HepG2 (cell line): Measurements from ENCODE around the gene PPP2R5D. TPM values are rescaled to one million over a fixed set of nuclear protein-coding genes. Genes with fewer than 3 reads are reported as not detected.

Source experiments
- FOXO1 ChIP-seq: sonication (generic); formaldehyde crosslinking; IDR thresholded peaks from 2 replicates; pipeline ENCODE4 v1.4.0; 2020; ENCODE audit warnings: missing genetic modification reagents
- HCFC1 ChIP-seq: fragments of 150-350 bp; IDR thresholded peaks from 2 replicates; pipeline ENCODE4 v1.6.1; 2014; ENCODE audit warnings: low read depth, low read length
- PHF21A ChIP-seq: sonication (generic); formaldehyde crosslinking; IDR thresholded peaks from 2 replicates; pipeline ENCODE4 v1.5.0; 2020; ENCODE audit warnings: mild to moderate bottlenecking, missing genetic modification reagents
- WIZ ChIP-seq: sonication (generic); formaldehyde crosslinking; IDR thresholded peaks from 2 replicates; pipeline ENCODE4 v1.5.1; 2020; ENCODE audit warnings: mild to moderate bottlenecking, missing genetic modification reagents
- ZNF121 ChIP-seq: sonication (generic); formaldehyde crosslinking; IDR thresholded peaks from 2 replicates; pipeline ENCODE4 v1.5.0; 2020; ENCODE audit warnings: mild to moderate bottlenecking, missing genetic modification reagents
- ZNF367 ChIP-seq: sonication (generic); formaldehyde crosslinking; IDR thresholded peaks from 2 replicates; pipeline ENCODE4 v1.4.0; 2020; ENCODE audit warnings: missing genetic modification reagents, borderline replicate concordance
- ZNF446 ChIP-seq: sonication (generic); formaldehyde crosslinking; IDR thresholded peaks from 2 replicates; pipeline ENCODE4 v1.5.0; 2020; ENCODE audit warnings: mild to moderate bottlenecking, missing genetic modification reagents
- ZNF547 ChIP-seq: sonication (generic); formaldehyde crosslinking; IDR thresholded peaks from 2 replicates; pipeline ENCODE4 v1.5.1; 2020; ENCODE audit warnings: mild to moderate bottlenecking, missing genetic modification reagents
- ZNF564 ChIP-seq: sonication (generic); formaldehyde crosslinking; IDR thresholded peaks from 2 replicates; pipeline ENCODE4 v1.8.1; 2023; ENCODE audit warnings: mild to moderate bottlenecking, missing genetic modification reagents
- ZNF619 ChIP-seq: sonication (generic); formaldehyde crosslinking; IDR thresholded peaks from 2 replicates; pipeline ENCODE4 v1.4.0; 2020; ENCODE audit warnings: mild to moderate bottlenecking, missing genetic modification reagents
- ZNF788 ChIP-seq: sonication (generic); formaldehyde crosslinking; IDR thresholded peaks from 2 replicates; pipeline ENCODE4 v1.5.0; 2020; ENCODE audit warnings: mild to moderate bottlenecking, missing genetic modification reagents, borderline replicate concordance
- ZSCAN30 ChIP-seq: sonication (generic); formaldehyde crosslinking; IDR thresholded peaks from 2 replicates; pipeline ENCODE4 v1.5.0; 2020; ENCODE audit warnings: mild to moderate bottlenecking, missing genetic modification reagents
- polyA plus RNA-seq, 8 experiments: library from polyadenylated mRNA; depleted of rRNA in 3 of 8; stranded (reverse) in 7 of 8; unstranded in 1 of 8; fragments of >200 nt; fragmentation: Illumina TruSeq in 4 of 8; extraction: Trizol in 4 of 8; gene quantifications; 2 replicates each; pipeline versions ENCODE4 v1.2.1 to v1.2.3, GENCODE V29; 2011 to 2016; ENCODE audit warnings: low read depth in 4 of 8, missing spikeins in 1 of 8, mixed read lengths in 1 of 8; ENCODE audit not compliant: insufficient read depth in 1 of 8
- total RNA-seq, 5 experiments: library from RNA; depleted of rRNA; stranded (reverse); fragments of >200 nt; fragmentation: Illumina TruSeq; extraction: Trizol; gene quantifications; 2 replicates each; pipeline ENCODE4 v1.2.3, GENCODE V29; 2016; ENCODE audit warnings: low read depth in 1 of 5
- TF ChIP-seq, protein P1 (sequence below): sonication (generic); formaldehyde crosslinking; IDR thresholded peaks from 2 replicates; pipeline ENCODE4 v1.5.0; 2020; ENCODE audit warnings: mild to moderate bottlenecking, missing genetic modification reagents, borderline replicate concordance
- TF ChIP-seq, protein P2 (sequence below): sonication (generic); formaldehyde crosslinking; IDR thresholded peaks from 2 replicates; pipeline ENCODE4 v1.4.0; 2020; ENCODE audit warnings: missing genetic modification reagents
- TF ChIP-seq, protein P3 (sequence below): sonication (generic); formaldehyde crosslinking; IDR thresholded peaks from 2 replicates; pipeline ENCODE4 v1.4.0; 2020; ENCODE audit warnings: missing genetic modification reagents
- TF ChIP-seq, protein P4 (sequence below): IDR thresholded peaks from 2 replicates; pipeline ENCODE4 v1.6.1; 2018; ENCODE audit warnings: missing genetic modification reagents

Gene PPP2R5D
- total and polyA plus RNA-seq, 2 of the 13 experiments (the other 11 are each of a cell fraction or from before 2014, with no cell fraction given): 53.7 to 60.4 TPM

DNA sequence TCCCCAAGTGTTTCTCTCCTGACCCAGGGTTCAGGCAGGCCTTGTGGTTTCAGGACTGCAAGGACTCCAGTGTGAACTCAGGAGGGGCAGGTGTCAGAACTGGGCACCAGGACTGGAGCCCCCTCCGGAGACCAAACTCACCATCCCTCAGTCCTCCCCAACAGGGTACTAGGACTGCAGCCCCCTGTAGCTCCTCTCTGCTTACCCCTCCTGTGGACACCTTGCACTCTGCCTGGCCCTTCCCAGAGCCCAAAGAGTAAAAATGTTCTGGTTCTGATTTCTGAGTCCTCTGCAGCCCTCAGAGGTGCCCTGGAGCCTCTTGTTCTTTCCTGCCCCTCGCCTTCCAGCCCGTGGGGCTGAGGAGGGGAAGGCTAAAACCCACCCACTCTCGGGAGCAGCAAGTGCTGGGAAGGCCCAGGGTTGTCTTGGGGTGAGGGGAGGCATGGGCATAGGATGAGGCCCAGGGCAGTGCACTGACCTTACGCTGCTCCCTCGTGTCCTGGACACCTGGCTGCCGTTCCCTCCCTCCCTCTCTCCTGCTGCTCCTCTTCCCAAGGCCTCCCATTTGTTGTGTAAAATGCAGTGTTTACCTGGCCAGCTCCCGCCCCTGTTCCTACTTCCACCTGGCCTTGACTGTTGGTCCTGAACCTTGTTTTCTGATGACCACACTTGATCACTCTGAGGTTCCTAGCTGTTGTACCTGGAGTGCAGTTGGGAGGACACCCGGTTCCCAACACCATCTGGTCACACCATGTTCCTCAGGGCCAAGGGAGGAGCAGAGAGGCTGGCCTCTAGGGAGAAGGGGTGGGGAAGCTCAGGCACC, 45.2 kb upstream of the PPP2R5D start (continued):
- TF ChIP-seq FOXO1 (peak; percentile 99), ZNF446 (CRISPR knock-in tag) (no peak; the same call in 1 of the 2 replicates), ZNF564 (CRISPR knock-in tag) (peak; percentile 77; the same call in 1 of the 2 replicates), ZNF788 (CRISPR knock-in tag) (peak; percentile 57; the same call in 1 of the 2 replicates), ZNF547 (CRISPR knock-in tag) (0 out of 2 replicates have a peak, but pooled peaks have one; percentile 35), ZNF367 (no peak), ZNF121 (CRISPR knock-in tag) (peak; percentile 75; the same call in 1 of the 2 replicates), ZSCAN30 (no peak), HCFC1 (no peak), PHF21A (CRISPR knock-in tag) (peak; percentile 93), ZNF619 (CRISPR knock-in tag) (no peak), WIZ (CRISPR knock-in tag) (no peak)
- TF ChIP-seq, protein P1, sequence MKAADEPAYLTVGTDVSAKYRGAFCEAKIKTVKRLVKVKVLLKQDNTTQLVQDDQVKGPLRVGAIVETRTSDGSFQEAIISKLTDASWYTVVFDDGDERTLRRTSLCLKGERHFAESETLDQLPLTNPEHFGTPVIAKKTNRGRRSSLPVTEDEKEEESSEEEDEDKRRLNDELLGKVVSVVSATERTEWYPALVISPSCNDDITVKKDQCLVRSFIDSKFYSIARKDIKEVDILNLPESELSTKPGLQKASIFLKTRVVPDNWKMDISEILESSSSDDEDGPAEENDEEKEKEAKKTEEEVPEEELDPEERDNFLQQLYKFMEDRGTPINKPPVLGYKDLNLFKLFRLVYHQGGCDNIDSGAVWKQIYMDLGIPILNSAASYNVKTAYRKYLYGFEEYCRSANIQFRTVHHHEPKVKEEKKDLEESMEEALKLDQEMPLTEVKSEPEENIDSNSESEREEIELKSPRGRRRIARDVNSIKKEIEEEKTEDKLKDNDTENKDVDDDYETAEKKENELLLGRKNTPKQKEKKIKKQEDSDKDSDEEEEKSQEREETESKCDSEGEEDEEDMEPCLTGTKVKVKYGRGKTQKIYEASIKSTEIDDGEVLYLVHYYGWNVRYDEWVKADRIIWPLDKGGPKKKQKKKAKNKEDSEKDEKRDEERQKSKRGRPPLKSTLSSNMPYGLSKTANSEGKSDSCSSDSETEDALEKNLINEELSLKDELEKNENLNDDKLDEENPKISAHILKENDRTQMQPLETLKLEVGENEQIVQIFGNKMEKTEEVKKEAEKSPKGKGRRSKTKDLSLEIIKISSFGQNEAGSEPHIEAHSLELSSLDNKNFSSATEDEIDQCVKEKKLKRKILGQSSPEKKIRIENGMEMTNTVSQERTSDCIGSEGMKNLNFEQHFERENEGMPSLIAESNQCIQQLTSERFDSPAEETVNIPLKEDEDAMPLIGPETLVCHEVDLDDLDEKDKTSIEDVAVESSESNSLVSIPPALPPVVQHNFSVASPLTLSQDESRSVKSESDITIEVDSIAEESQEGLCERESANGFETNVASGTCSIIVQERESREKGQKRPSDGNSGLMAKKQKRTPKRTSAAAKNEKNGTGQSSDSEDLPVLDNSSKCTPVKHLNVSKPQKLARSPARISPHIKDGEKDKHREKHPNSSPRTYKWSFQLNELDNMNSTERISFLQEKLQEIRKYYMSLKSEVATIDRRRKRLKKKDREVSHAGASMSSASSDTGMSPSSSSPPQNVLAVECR (CRISPR knock-in tag): peak; percentile 84
- TF ChIP-seq, protein P2, sequence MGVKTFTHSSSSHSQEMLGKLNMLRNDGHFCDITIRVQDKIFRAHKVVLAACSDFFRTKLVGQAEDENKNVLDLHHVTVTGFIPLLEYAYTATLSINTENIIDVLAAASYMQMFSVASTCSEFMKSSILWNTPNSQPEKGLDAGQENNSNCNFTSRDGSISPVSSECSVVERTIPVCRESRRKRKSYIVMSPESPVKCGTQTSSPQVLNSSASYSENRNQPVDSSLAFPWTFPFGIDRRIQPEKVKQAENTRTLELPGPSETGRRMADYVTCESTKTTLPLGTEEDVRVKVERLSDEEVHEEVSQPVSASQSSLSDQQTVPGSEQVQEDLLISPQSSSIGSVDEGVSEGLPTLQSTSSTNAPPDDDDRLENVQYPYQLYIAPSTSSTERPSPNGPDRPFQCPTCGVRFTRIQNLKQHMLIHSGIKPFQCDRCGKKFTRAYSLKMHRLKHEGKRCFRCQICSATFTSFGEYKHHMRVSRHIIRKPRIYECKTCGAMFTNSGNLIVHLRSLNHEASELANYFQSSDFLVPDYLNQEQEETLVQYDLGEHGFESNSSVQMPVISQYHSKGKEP: no peak
- TF ChIP-seq, protein P3, sequence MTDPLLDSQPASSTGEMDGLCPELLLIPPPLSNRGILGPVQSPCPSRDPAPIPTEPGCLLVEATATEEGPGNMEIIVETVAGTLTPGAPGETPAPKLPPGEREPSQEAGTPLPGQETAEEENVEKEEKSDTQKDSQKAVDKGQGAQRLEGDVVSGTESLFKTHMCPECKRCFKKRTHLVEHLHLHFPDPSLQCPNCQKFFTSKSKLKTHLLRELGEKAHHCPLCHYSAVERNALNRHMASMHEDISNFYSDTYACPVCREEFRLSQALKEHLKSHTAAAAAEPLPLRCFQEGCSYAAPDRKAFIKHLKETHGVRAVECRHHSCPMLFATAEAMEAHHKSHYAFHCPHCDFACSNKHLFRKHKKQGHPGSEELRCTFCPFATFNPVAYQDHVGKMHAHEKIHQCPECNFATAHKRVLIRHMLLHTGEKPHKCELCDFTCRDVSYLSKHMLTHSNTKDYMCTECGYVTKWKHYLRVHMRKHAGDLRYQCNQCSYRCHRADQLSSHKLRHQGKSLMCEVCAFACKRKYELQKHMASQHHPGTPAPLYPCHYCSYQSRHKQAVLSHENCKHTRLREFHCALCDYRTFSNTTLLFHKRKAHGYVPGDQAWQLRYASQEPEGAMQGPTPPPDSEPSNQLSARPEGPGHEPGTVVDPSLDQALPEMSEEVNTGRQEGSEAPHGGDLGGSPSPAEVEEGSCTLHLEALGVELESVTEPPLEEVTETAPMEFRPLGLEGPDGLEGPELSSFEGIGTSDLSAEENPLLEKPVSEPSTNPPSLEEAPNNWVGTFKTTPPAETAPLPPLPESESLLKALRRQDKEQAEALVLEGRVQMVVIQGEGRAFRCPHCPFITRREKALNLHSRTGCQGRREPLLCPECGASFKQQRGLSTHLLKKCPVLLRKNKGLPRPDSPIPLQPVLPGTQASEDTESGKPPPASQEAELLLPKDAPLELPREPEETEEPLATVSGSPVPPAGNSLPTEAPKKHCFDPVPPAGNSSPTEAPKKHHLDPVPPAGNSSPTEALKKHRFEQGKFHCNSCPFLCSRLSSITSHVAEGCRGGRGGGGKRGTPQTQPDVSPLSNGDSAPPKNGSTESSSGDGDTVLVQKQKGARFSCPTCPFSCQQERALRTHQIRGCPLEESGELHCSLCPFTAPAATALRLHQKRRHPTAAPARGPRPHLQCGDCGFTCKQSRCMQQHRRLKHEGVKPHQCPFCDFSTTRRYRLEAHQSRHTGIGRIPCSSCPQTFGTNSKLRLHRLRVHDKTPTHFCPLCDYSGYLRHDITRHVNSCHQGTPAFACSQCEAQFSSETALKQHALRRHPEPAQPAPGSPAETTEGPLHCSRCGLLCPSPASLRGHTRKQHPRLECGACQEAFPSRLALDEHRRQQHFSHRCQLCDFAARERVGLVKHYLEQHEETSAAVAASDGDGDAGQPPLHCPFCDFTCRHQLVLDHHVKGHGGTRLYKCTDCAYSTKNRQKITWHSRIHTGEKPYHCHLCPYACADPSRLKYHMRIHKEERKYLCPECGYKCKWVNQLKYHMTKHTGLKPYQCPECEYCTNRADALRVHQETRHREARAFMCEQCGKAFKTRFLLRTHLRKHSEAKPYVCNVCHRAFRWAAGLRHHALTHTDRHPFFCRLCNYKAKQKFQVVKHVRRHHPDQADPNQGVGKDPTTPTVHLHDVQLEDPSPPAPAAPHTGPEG (CRISPR knock-in tag): 0 out of 2 replicates have a peak, but pooled peaks have one; percentile 2
- TF ChIP-seq, protein P4, sequence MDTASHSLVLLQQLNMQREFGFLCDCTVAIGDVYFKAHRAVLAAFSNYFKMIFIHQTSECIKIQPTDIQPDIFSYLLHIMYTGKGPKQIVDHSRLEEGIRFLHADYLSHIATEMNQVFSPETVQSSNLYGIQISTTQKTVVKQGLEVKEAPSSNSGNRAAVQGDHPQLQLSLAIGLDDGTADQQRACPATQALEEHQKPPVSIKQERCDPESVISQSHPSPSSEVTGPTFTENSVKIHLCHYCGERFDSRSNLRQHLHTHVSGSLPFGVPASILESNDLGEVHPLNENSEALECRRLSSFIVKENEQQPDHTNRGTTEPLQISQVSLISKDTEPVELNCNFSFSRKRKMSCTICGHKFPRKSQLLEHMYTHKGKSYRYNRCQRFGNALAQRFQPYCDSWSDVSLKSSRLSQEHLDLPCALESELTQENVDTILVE: peak; percentile 63; the same call in 1 of the 2 replicates
